Measurements from ENCODE around the gene AIFM2.

DNA sequence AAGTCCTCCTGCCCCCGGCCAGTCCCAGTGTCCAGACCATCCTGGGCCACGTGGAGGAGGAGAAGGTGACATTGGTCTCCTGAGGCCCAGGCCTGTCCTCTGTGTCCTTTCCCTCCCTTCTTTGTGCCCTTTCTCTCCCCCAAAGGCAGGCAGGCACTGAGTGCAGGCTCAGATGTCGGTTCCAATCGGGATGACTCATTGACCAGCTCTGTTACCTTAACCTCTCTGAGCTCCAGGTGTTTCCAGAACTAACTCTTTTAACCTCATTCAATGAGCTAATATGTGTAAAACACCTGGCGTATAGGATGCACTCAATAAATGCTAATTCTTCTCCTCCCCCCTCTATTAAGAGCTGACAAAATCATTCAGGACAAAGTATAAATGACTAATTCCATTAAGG is 54.3 kb downstream of the AIFM2 start:
- TF ChIP-seq EZH2phosphoT487 (IDR thresholded peaks at IDR 0.05; ENCODE audit: low read length) (no peak), EZH2 (optimal IDR thresholded peaks at IDR 0.05; ENCODE audit: low read depth, low read length) (no peak)
- TF ChIP-seq, protein P1, sequence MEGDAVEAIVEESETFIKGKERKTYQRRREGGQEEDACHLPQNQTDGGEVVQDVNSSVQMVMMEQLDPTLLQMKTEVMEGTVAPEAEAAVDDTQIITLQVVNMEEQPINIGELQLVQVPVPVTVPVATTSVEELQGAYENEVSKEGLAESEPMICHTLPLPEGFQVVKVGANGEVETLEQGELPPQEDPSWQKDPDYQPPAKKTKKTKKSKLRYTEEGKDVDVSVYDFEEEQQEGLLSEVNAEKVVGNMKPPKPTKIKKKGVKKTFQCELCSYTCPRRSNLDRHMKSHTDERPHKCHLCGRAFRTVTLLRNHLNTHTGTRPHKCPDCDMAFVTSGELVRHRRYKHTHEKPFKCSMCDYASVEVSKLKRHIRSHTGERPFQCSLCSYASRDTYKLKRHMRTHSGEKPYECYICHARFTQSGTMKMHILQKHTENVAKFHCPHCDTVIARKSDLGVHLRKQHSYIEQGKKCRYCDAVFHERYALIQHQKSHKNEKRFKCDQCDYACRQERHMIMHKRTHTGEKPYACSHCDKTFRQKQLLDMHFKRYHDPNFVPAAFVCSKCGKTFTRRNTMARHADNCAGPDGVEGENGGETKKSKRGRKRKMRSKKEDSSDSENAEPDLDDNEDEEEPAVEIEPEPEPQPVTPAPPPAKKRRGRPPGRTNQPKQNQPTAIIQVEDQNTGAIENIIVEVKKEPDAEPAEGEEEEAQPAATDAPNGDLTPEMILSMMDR (IDR thresholded peaks at IDR 0.05; ENCODE audit: low read length) = no peak
